Fibroblast of lung (primary cell): ENCODE results near the gene MT1A. TPM values are rescaled to one million over a fixed set of nuclear protein-coding genes. Genes with fewer than 3 reads are reported as not detected.

Source experiments
- DNase-seq, 2 donors: peaks; one replicate each; pipeline versions ENCODE4 v3.0.0 to v3.0.0-alpha.2; 2010; ENCODE audit warnings: low read depth in 2 of 2
- H2AFZ ChIP-seq: 2 replicates; pipeline ENCODE4 v1.5.1; 2012; ENCODE audit warnings: low read length, control low read depth, inconsistent platforms
- H3K27ac ChIP-seq: 2 replicates; pipeline ENCODE4 v1.5.1; 2011; ENCODE audit warnings: low read length, control low read depth; ENCODE audit not compliant: insufficient read depth
- H3K27me3 ChIP-seq: 2 replicates; pipeline ENCODE4 v1.5.1; 2011; ENCODE audit warnings: mild to moderate bottlenecking, low read length; ENCODE audit not compliant: control insufficient read depth, insufficient read depth
- H3K36me3 ChIP-seq: 2 replicates; pipeline ENCODE4 v1.5.1; 2011; ENCODE audit warnings: low read length; ENCODE audit not compliant: control insufficient read depth, insufficient read depth
- H3K4me1 ChIP-seq: 2 replicates; pipeline ENCODE4 v1.5.1; 2011; ENCODE audit warnings: low read length; ENCODE audit not compliant: control insufficient read depth, insufficient read depth; ENCODE audit errors: extremely low read depth
- H3K4me2 ChIP-seq: 2 replicates; pipeline ENCODE4 v1.5.1; 2011; ENCODE audit warnings: low read length, control low read depth; ENCODE audit not compliant: insufficient read depth; ENCODE audit errors: extremely low read depth
- H3K4me3 ChIP-seq, 4 experiments: fragments of 200-600 bp in 1 of 4; sonication (generic) in 1 of 4; replicated peaks in 1 of 4; 2 replicates each; pipeline ENCODE4 v1.5.1; 2011 to 2016; ENCODE audit warnings: low read length in 4 of 4, low read depth in 3 of 4, mild to moderate bottlenecking in 3 of 4, control low read depth in 2 of 4, inconsistent platforms in 1 of 4, mixed read lengths in 1 of 4; ENCODE audit not compliant: insufficient read depth in 1 of 4; ENCODE audit errors: control extremely low read depth in 1 of 4
- H3K79me2 ChIP-seq: 2 replicates; pipeline ENCODE4 v1.5.1; 2012; ENCODE audit warnings: mild to moderate bottlenecking, low read length, inconsistent platforms; ENCODE audit not compliant: control insufficient read depth, insufficient read depth
- H3K9ac ChIP-seq: 2 replicates; pipeline ENCODE4 v1.5.1; 2011; ENCODE audit warnings: mild to moderate bottlenecking, low read length, control low read depth; ENCODE audit not compliant: insufficient read depth
- H3K9me3 ChIP-seq: 2 replicates; pipeline ENCODE4 v1.5.1; 2012; ENCODE audit warnings: low read depth, low read length; ENCODE audit not compliant: control insufficient read depth, insufficient read depth
- H4K20me1 ChIP-seq: 2 replicates; pipeline ENCODE4 v1.5.1; 2011; ENCODE audit warnings: low read length; ENCODE audit not compliant: control insufficient read depth, insufficient read depth; ENCODE audit errors: extremely low read depth
- CTCF ChIP-seq, 2 donors: IDR thresholded peaks in 1 of 2; conservative IDR thresholded peaks in 1 of 2; 1 replicate in 1 of 2; 2 replicates in 1 of 2; pipeline ENCODE4 v1.5.1; 2011 to 2012; ENCODE audit warnings: low read length in 2 of 2, control low read depth in 1 of 2, inconsistent platforms in 1 of 2, low read depth in 1 of 2, mild to moderate bottlenecking in 1 of 2
- EZH2 ChIP-seq: IDR thresholded peaks from 2 replicates; pipeline ENCODE4 v1.5.1; 2012; ENCODE audit warnings: low read length, control low read depth, mild to moderate bottlenecking; ENCODE audit errors: missing control alignments
- polyA plus RNA-seq, 2 donors: library from polyadenylated mRNA; depleted of rRNA in 1 of 2; stranded (reverse) in 1 of 2; unstranded in 1 of 2; fragments of >200 nt; gene quantifications; 2 replicates each; pipeline ENCODE4 v1.2.1, GENCODE V29; 2011 to 2012; ENCODE audit warnings: missing spikeins in 1 of 2
- total RNA-seq: library from RNA; depleted of rRNA; stranded (reverse); fragments of >200 nt; gene quantifications from 2 replicates; pipeline ENCODE4 v1.2.1, GENCODE V29; 2014

MT1A gene
- total and polyA plus RNA-seq, 2 donors (not counting 1 experiment from before 2014, with no cell fraction given): 2.9 to 5.3 TPM

DNA sequence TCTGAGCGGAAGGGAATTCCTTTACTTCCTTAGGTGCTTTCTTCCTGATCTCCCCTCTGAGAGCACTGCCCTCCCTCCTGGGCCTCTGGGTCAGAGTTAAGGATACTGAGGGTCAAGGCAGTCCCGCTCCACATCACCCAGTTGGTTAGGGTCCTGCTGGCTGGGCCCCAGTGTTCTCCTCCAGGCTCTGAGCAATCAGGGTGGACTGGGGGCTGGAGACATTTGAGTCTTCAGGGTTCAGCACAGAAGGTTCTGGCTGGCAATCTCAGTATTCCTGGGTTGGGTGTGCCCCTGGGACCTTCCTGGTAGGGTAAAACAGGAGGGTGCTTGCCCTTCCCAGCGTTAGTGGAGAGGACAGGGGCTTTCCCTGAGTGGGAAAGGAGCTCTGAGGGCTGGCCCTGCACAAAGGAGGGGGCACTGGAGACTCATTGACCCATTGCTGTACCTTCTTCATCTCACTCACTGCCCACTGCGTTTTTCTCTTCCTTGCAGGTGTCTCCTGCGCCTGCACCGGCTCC is 5.6 kb upstream of the MT1A start:
- no peaks in the 10 kb centered on the region for H3K79me2 ChIP-seq
- no peaks in the 10 kb centered on the region for H3K36me3 ChIP-seq
- no peak for DNase-seq
- H3K4me2 ChIP-seq: peak overlapping the region; percentile 77
- peaks cover 2% of the 10 kb centered on the region for H3K4me1 ChIP-seq
- H4K20me1 ChIP-seq: no peaks in the 10 kb centered on the region
- peak overlapping the region; percentile 26 for H3K9ac ChIP-seq
- H3K27me3 ChIP-seq: peaks cover 3% of the 10 kb centered on the region
- no peak for TF ChIP-seq CTCF (conservative IDR thresholded peaks at IDR 0.05 in 1 of 2, IDR thresholded peaks at IDR 0.05 in 1 of 2; ENCODE audit: low read depth in 1 of 2, low read length in 2 of 2)
- no peak for TF ChIP-seq EZH2
- H3K9me3 ChIP-seq: no peaks in the 10 kb centered on the region
- H2AFZ ChIP-seq: peak overlapping the region; percentile 91
- H3K4me3 ChIP-seq: peak overlapping the region; percentile 32 to 58 (median 41)
- H3K27ac ChIP-seq: no peak overlapping the region

- TF ChIP-seq EZH2: no peak
- H3K4me1 ChIP-seq: peaks cover 2% of the 10 kb centered on the region
- no peak for DNase-seq
- H3K36me3 ChIP-seq: no peaks in the 10 kb centered on the region
- no peak overlapping the region for H3K27ac ChIP-seq
- no peak overlapping the region for H3K9ac ChIP-seq
- no peaks in the 10 kb centered on the region for H3K79me2 ChIP-seq
- H3K4me3 ChIP-seq: no peak overlapping the region
- no peaks in the 10 kb centered on the region for H4K20me1 ChIP-seq
- H3K9me3 ChIP-seq: no peaks in the 10 kb centered on the region
- H3K4me2 ChIP-seq: no peak overlapping the region
- H2AFZ ChIP-seq: no peak overlapping the region
- H3K27me3 ChIP-seq: peaks cover 5% of the 10 kb centered on the region
Observed at GRCh38 chr16:56633535-56633934, 4.9 kb upstream of the MT1A start.

DNA sequence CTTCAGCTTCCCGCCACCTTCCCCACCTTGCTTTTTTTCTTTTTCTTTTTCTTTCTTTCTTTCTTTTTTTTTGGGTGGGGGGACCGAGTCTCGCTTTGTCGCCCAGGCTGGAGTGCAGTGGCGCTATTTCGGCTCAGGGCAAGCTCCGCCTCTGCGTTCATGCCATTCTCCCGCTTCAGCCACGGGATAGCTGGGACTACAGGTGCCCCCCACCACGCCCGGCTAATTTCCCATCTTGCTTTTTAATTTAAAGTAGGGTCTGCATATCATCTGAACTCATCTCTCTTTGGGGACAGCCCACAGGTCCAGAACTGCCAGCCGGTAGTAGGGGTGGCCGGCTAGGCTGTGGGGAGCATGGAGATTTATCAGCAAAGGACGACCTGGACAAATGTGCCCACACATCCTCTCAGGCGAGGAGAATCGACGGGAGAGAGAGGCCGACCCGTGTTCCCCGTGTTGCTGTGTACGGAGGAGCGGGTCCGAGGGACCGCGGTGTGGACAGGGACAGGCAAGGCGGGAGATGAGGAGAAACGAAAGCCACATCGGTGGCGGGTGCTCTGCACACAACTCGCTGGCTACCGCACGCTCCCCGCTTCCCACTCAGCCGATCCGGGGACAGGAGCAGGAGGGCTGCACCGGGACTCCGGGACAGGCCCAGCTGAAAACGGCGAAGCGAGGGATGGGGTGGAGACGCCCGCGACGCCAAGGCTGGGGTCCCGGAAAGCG is 3.6 kb upstream of the MT1A start:
- H3K27me3 ChIP-seq: peaks cover 5% of the 10 kb centered on the region
- no peak for TF ChIP-seq EZH2
- no peak for TF ChIP-seq CTCF (conservative IDR thresholded peaks at IDR 0.05 in 1 of 2, IDR thresholded peaks at IDR 0.05 in 1 of 2; ENCODE audit: low read depth in 1 of 2, low read length in 2 of 2)
- H3K36me3 ChIP-seq: no peaks in the 10 kb centered on the region
- H3K27ac ChIP-seq: no peak overlapping the region
- peak overlapping the region; percentile 35 for H3K4me2 ChIP-seq
- H3K4me3 ChIP-seq: peak overlapping the region in 1 of 4 experiments; percentile 16
- H3K79me2 ChIP-seq: no peaks in the 10 kb centered on the region
- no peaks in the 10 kb centered on the region for H4K20me1 ChIP-seq
- H2AFZ ChIP-seq: no peak overlapping the region
- DNase-seq: no peak
- no peaks in the 10 kb centered on the region for H3K9me3 ChIP-seq
- no peak overlapping the region for H3K9ac ChIP-seq
- H3K4me1 ChIP-seq: peaks cover 2% of the 10 kb centered on the region
